Right cardiac atrium (tissue), 5 donors: ENCODE measurements around the gene OR5W2. TPM values are rescaled to one million over a fixed set of nuclear protein-coding genes. Genes with fewer than 3 reads are reported as not detected.
"Not testable (repeated sequence)": the region's sequence is repeated elsewhere in the genome, so short reads cannot be mapped to it uniquely, and the experiment has no call there.

Source experiments
- ATAC-seq, 2 donors: fragments of 200-7000 bp; cut with Tn5 transposase; one replicate each; pipeline versions ENCODE4 v1.8.0 to v1.9.1; 2020; ENCODE audit warnings: moderate library complexity in 2 of 2, mild to moderate bottlenecking in 1 of 2
- DNase-seq, 3 donors: peaks; one replicate each; pipeline ENCODE4 v3.0.0-alpha.2; 2020
- H3K27ac ChIP-seq: one replicate; pipeline ENCODE4 v1.5.1; 2013; ENCODE audit warnings: mild to moderate bottlenecking, low read length, control low read depth, moderate library complexity
- H3K27me3 ChIP-seq: one replicate; pipeline ENCODE4 v1.6.1; 2013; ENCODE audit not compliant: control insufficient read depth, insufficient read depth
- H3K4me1 ChIP-seq: one replicate; pipeline ENCODE4 v1.6.1; 2013; ENCODE audit warnings: low read length; ENCODE audit not compliant: control insufficient read depth, insufficient read depth
- H3K4me3 ChIP-seq: one replicate; pipeline ENCODE4 v1.5.1; 2013; ENCODE audit warnings: low read length, control low read depth
- H3K9me3 ChIP-seq: one replicate; pipeline ENCODE4 v1.6.1; 2013; ENCODE audit warnings: low read length; ENCODE audit not compliant: control insufficient read depth
- WGBS: extraction: QIAGEN DNeasy Blood & Tissue Kit; methylation state at CpG from one replicate; pipeline ENCODE4 v1.1.7; 2013; 5-methylcytosine and 5-hydroxymethylcytosine counted together
- intact Hi-C, 4 donors: fragments of 100-400 bp; cut with DNase I; formaldehyde crosslinking; loops; one replicate each; pipeline versions ENCODE4 v1.11.0 to v1.14.0; 2022 to 2023
- polyA plus RNA-seq: library from polyadenylated mRNA; stranded (reverse); fragments of 200-250 nt; gene quantifications from one replicate; pipeline ENCODE4 v1.2.3, GENCODE V29; 2013
- total RNA-seq, 4 donors: library from RNA; stranded (reverse); fragmentation: NEBNext Ultra II Directional; extraction: Animal tissue kit (Norgen Biotek cat#: 25700); gene quantifications; one replicate each; pipeline ENCODE4 v1.2.1, GENCODE V29; 2021
- donor health status: healthy with polysubstance abuse.
- donor health status: DM: no; HTN: yes; CAD: no.
- donor health status: DM: no; HTN: no; CAD: no.
- donor health status: DM: no; HTN: yes; CAD: no; lungs with severe emphysema.
- donor health status: DM: yes; HTN: yes; CAD: no.

OR5W2 gene
- total and polyA plus RNA-seq, 5 donors, result not detected

DNA sequence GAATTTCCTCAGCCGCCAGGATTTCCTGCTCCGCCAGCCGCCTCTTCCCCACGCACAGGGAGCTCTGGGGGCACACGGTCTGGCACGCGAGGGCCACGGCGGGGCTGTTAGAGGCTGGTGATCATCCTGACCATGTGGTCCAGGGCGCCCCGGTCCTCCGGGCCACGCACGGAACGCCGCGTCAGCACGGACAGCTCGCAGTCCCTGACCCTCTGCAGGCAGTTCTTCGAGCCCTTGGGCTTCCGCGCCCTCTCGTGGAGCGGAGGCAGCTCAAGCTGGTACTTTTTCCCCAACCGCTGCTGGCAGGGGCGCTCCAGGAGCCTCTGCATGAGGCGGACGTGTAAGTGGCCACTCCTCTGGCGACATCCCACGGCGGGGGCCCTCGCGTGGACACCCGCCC is 41.2 kb downstream of the OR5W2 start:
- 14% methylated on average over 34 of the region's 34 CpGs for WGBS
- H3K27me3 ChIP-seq, ATAC-seq, H3K4me3 ChIP-seq, intact Hi-C loops, DNase-seq, H3K27ac ChIP-seq, H3K4me1 ChIP-seq, H3K9me3 ChIP-seq: not testable (repeated sequence)

DNA sequence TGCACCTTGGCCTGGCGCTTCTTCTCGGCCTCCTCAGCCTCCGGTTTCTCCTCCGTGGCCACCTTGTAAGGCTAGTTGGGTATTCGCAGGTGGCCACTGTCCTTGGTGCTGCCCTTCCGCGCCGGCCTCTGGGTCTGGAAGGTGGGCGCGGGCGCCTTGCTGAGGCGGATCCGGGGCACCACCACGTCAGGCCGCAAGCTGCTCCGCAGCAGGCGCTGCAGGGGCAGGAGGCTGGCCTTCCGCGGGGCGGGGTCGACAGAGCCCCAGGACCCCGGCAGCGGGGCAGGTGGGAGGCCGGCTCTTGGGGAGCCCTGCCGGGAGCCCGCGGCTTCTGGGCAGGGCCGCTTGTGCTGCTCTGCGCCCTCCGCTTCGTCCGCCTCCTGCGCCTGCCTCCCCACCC is 41.7 kb downstream of the OR5W2 start:
- H3K4me3 ChIP-seq, H3K9me3 ChIP-seq, H3K27me3 ChIP-seq, H3K4me1 ChIP-seq, ATAC-seq, intact Hi-C loops, H3K27ac ChIP-seq: not testable (repeated sequence)
- 10% methylated on average over 33 of the region's 33 CpGs for WGBS
- peak in 1 of 3 donors; percentile 51 for DNase-seq

DNA sequence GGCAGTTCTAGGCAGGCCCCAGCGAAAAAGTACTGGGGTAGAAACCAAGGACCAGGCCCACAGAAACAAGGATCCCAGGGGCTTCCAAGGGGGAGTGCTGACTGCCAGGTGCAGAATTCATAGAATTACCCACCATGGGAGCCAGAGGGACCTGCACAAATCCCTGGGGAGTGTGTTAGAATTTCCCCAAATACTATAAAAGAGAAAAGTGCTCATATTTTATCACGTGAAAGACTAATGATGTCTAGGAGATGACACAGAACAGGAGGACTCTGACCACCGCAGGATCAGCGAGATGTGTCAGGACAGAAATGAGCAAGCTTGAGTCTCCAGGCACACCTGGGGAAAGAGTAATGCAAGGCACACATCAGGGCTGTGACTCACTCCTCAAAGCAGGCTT is 47.0 kb downstream of the OR5W2 start:
- WGBS, result 81% methylated on average over 4 of the region's 4 CpGs

More for the DNA sequence above, 47.0 kb downstream of the OR5W2 start:
- H3K27ac ChIP-seq, H3K9me3 ChIP-seq, H3K27me3 ChIP-seq, intact Hi-C loops, DNase-seq, ATAC-seq, H3K4me1 ChIP-seq, H3K4me3 ChIP-seq: not testable (repeated sequence)

Other genes starting within 250 kb of the OR5W2 start
- not detected for gene OR5D13, start 141.1 kb downstream of the OR5W2 start, total RNA-seq
- not detected for gene OR5D13, start 141.1 kb downstream of the OR5W2 start, polyA plus RNA-seq
- not detected for gene OR5D14, start 119.0 kb downstream of the OR5W2 start, total RNA-seq
- not detected for gene OR5D14, start 119.0 kb downstream of the OR5W2 start, polyA plus RNA-seq
- not detected for gene OR5L1, start 103.2 kb downstream of the OR5W2 start, total RNA-seq
- gene OR5L1, start 103.2 kb downstream of the OR5W2 start, polyA plus RNA-seq, result not detected
- gene OR5D18, start 95.0 kb downstream of the OR5W2 start, total RNA-seq, result not detected
- not detected for gene OR5D18, start 95.0 kb downstream of the OR5W2 start, polyA plus RNA-seq
- not detected for gene OR5L2, start 87.4 kb downstream of the OR5W2 start, total RNA-seq
- not detected for gene OR5L2, start 87.4 kb downstream of the OR5W2 start, polyA plus RNA-seq
- not detected for gene OR5D16, start 75.8 kb downstream of the OR5W2 start, total RNA-seq
- gene OR5D16, start 75.8 kb downstream of the OR5W2 start, polyA plus RNA-seq, result not detected
- gene TRIM51, start 31.3 kb downstream of the OR5W2 start, total RNA-seq, result not detected
- not detected for gene TRIM51, start 31.3 kb downstream of the OR5W2 start, polyA plus RNA-seq
- gene OR5I1, start 21.8 kb upstream of the OR5W2 start, total RNA-seq, result not detected
- not detected for gene OR5I1, start 21.8 kb upstream of the OR5W2 start, polyA plus RNA-seq
- gene OR10AG1, start 55.4 kb upstream of the OR5W2 start, total RNA-seq, result not detected
- not detected for gene OR10AG1, start 55.4 kb upstream of the OR5W2 start, polyA plus RNA-seq
- gene OR5F1, start 80.0 kb upstream of the OR5W2 start, total RNA-seq, result not detected
- gene OR5F1, start 80.0 kb upstream of the OR5W2 start, polyA plus RNA-seq, result not detected
- not detected for gene OR5AS1, start 113.1 kb upstream of the OR5W2 start, total RNA-seq
- not detected for gene OR5AS1, start 113.1 kb upstream of the OR5W2 start, polyA plus RNA-seq
- gene OR8I2, start 178.7 kb upstream of the OR5W2 start, total RNA-seq, result not detected
- gene OR8I2, start 178.7 kb upstream of the OR5W2 start, polyA plus RNA-seq, result not detected
- not detected for gene OR8H2, start 189.1 kb upstream of the OR5W2 start, total RNA-seq
- gene OR8H2, start 189.1 kb upstream of the OR5W2 start, polyA plus RNA-seq, result not detected
- not detected for gene OR8H3, start 207.8 kb upstream of the OR5W2 start, total RNA-seq
- gene OR8H3, start 207.8 kb upstream of the OR5W2 start, polyA plus RNA-seq, result not detected
- gene OR8J3, start 225.6 kb upstream of the OR5W2 start, total RNA-seq, result not detected
- not detected for gene OR8J3, start 225.6 kb upstream of the OR5W2 start, polyA plus RNA-seq
- gene OR8K5, start 245.7 kb upstream of the OR5W2 start, total RNA-seq, result not detected
- gene OR8K5, start 245.7 kb upstream of the OR5W2 start, polyA plus RNA-seq, result not detected